ENCODE results near the gene CD6.

Gene CD6

DNA sequence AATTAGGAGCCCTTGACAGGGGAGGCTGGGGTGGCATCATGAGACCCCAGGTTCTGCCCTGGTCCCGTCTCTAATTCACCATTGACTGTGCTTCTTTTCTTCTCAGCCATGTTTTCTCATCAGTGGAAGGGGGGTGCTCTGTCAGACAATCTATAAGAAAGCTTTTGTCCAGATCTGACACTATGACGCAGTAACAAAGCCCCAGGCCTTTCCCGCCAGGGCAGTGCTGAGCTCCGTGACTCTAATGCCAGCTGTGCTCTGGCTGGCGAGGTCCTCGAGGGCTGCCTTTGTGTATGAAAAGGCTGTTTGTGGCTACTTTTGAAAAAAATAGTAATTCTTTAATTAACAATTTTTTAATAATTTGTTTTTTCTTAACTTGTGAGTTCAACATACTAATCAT is 3.2 kb downstream of the CD6 start:
- peak overlapping the region; percentile 90 for H3K4me3 Mint-ChIP-seq
- peak; percentile 32 for DNase-seq
- peak overlapping the region; percentile 92 for H3K27ac Mint-ChIP-seq
- H3K36me3 Mint-ChIP-seq, result peaks cover 66% of the 10 kb centered on the region
- H3K27me3 Mint-ChIP-seq, result no peaks in the 10 kb centered on the region
- CTCF ChIA-PET, result no interaction called here
- H3K4me1 Mint-ChIP-seq, result peaks cover 61% of the 10 kb centered on the region
- H3K9me3 Mint-ChIP-seq, result no peaks in the 10 kb centered on the region

DNA sequence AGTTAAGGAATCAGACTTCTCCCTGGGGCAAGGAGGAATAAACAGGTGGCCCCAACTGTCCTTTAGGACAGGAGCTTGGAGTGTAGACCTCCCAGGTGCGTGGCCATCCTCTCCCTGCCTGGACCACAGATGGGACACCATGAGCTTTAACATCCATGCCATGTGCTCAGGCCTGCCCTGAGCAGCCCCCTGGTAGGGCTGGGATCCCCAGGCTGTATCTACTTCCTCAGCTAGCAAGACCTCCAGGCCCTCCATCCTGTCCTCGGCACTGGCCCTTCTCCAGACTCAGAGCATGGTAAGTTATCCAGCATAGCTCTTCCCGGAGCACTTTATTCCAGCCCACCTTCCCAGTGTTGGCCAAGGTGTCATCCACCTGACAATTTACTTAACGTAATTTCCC is 5.7 kb downstream of the CD6 start:
- no peaks in the 10 kb centered on the region for H3K9me3 Mint-ChIP-seq

DNA sequence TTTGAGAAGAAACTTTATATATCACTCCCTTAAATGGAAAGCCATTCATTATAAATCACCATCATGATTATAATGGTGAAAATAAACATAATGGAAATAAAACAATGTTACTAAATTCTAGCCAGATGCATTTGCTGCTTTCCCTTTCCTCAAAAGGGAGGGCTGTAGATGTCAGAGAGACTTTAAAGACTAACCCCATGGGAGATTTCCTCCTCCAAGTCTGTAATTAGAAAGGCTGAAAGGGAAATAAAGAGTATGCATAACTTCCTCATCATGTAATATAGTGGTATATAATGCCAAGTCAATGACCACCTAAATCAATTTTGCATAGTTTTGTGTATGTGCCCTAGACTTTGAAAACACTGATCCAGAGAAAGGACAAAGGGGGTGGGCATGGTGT is 6.4 kb downstream of the CD6 start:
- Mint-ChIP-seq H3K27me3 (no peaks in the 10 kb centered on the region), H3K4me1 (peaks cover 75% of the 10 kb centered on the region), H3K27ac (peak overlapping the region; percentile 97), H3K36me3 (peaks cover 82% of the 10 kb centered on the region), H3K4me3 (peak overlapping the region; percentile 59), H3K9me3 (no peaks in the 10 kb centered on the region)
- DNase-seq, result no peak
- CTCF ChIA-PET, result interaction anchor here (0.6 to 1.6 kb wide), 5 partner anchors 8 to 127 kb away, joined by 3 to 9 read pairs (median 3); no protein-coding TSS in a partner anchor

More for the DNA sequence above, 5.7 kb downstream of the CD6 start:
- Mint-ChIP-seq H3K4me3 (peak overlapping the region; percentile 59), H3K27me3 (no peaks in the 10 kb centered on the region), H3K36me3 (peaks cover 83% of the 10 kb centered on the region), H3K4me1 (peaks cover 69% of the 10 kb centered on the region), H3K27ac (peak overlapping the region; percentile 97)
- peak; percentile 21 for DNase-seq
- CTCF ChIA-PET, result interaction anchor here (0.6 to 1.6 kb wide), 7 partner anchors 9 to 134 kb away, joined by 3 to 9 read pairs (median 3); no protein-coding TSS in a partner anchor

DNA sequence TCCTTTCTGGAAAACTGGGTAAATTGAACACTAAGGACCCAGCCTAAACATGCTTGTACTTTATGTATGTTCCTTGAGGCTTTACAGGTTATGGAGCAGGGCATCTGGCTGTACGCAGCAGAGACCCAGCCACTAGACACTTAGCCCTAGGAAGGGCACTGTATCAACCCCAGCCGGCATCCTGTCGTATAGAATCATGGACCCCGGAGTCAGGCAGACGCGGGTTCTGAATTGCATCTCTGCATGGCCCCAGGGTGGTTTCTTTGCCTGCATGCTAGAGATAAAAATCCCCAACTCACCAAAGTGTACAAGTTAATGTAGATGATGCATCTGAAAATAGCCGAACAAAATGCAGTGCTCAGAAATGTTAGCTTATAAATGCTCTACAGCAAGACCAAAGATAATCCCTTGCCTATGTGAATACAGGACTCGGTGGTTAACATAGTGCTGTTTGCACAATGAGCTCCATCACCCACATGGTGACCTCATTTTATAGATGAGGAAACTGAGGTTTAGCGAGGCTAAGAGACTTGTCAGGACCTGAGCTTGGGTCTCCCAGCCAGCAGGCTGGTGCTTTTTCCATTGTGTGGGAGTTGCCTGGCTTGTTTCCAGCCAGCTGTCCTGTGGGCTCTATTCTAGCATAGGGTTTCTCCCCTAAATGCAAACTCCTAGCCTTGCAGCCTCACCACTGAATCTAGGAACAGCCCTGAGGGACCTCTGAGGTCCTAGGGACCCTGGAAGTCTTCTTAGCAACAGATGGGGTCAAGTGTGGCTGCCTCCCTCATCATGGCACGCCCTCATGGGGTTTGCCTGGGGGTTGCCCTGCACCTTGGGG is 7.3 kb downstream of the CD6 start:
- peak overlapping the region; percentile 97 for H3K27ac Mint-ChIP-seq
- no peaks in the 10 kb centered on the region for H3K9me3 Mint-ChIP-seq
- peak overlapping the region; percentile 73 for H3K4me3 Mint-ChIP-seq
- H3K27me3 Mint-ChIP-seq, result no peaks in the 10 kb centered on the region
- DNase-seq, result peak; percentile 55
- H3K4me1 Mint-ChIP-seq, result peaks cover 84% of the 10 kb centered on the region
- H3K36me3 Mint-ChIP-seq, result peaks cover 84% of the 10 kb centered on the region
- CTCF ChIA-PET, result interaction anchor here (1.0 to 1.7 kb wide), 6 partner anchors 7 to 153 kb away, joined by 3 to 4 read pairs (median 3); partner anchors contain the start of genes CD6 and TMEM109

DNA sequence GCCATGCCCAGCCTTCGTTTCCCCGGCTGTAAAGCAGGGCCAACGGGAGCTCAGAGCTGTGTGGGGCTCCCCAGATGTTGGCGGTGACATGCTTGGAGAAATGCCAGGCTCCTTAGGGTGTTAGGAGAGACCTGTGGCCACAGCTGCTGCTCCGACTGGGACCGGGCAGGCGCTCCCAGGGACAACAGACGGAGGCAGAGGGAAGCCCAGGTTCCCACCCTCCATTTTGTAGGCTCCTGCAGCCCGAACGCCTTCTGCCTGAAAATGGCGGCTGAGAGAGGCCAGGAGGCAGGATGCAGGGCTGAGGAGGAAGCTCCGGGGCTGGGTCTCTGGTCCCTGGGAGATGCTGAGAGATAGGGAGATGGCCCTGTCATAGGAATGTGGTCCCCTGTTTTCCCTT is 10.0 kb downstream of the CD6 start:
- no peaks in the 10 kb centered on the region for H3K9me3 Mint-ChIP-seq
- peaks cover 77% of the 10 kb centered on the region for H3K36me3 Mint-ChIP-seq
- H3K4me1 Mint-ChIP-seq, result peaks cover 98% of the 10 kb centered on the region
- peak; percentile 53 for DNase-seq
- H3K4me3 Mint-ChIP-seq, result peak overlapping the region; percentile 71
- H3K27me3 Mint-ChIP-seq, result no peaks in the 10 kb centered on the region
- CTCF ChIA-PET, result interaction anchor here (1.1 to 1.5 kb wide), 3 partner anchors 12 to 60 kb away, joined by 3 to 6 read pairs (median 3); no protein-coding TSS in a partner anchor
- peak overlapping the region; percentile 97 for H3K27ac Mint-ChIP-seq

DNA sequence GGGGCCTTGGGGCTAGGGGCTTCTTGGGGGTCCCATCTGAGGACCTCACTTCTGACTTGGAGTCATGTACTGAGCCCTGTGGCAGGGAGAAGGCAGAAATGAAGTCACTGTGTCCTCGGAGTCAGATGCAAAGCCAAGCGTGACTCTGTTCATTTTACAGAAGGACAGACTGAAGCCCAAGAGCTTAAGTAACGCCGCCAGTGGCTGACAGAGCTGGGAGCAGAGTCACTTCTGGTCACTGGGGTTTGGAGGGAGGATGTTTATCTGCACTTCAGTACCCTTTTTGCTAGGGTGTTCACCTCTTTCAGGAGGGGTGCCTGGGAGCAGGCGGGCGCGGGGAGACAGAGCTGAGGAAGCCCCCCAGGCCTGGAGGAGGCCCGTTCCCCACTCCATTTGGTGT is 10.7 kb downstream of the CD6 start:
- H3K4me3 Mint-ChIP-seq, result peak overlapping the region; percentile 71
- H3K36me3 Mint-ChIP-seq, result peaks cover 79% of the 10 kb centered on the region
- CTCF ChIA-PET, result interaction anchor here (0.6 to 1.5 kb wide), 6 partner anchors 11 to 60 kb away, joined by 3 to 6 read pairs (median 3); partner anchors contain the start of gene CD6
- no peaks in the 10 kb centered on the region for H3K27me3 Mint-ChIP-seq
- H3K9me3 Mint-ChIP-seq, result no peaks in the 10 kb centered on the region
- peak overlapping the region; percentile 97 for H3K27ac Mint-ChIP-seq
- peaks cover 99% of the 10 kb centered on the region for H3K4me1 Mint-ChIP-seq
- no peak for DNase-seq

DNA sequence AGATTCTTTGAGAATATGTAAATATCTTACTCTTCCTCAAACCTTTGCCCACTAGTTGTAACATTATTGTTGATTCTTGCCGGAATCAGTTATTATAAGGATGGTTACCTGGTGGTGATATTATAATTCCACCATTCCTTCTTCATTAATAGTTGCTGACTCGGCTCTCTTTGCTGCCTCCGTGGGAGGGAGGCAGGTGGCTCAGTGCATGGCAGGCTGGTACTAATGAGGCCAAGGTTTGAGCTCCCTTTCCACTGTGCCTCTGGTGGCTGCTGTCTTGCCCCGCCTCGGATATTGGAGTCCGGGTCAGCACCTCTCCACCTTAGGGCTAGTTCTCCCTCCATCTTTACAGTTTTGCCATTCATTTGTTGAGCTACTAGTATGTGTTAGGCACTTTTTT is 12.7 kb downstream of the CD6 start:
- H3K27me3 Mint-ChIP-seq, result no peaks in the 10 kb centered on the region
- H3K4me1 Mint-ChIP-seq, result peaks cover 99% of the 10 kb centered on the region
- peak overlapping the region; percentile 97 for H3K27ac Mint-ChIP-seq
- peaks cover 79% of the 10 kb centered on the region for H3K36me3 Mint-ChIP-seq
- no peak for DNase-seq
- peak overlapping the region; percentile 71 for H3K4me3 Mint-ChIP-seq
- no peaks in the 10 kb centered on the region for H3K9me3 Mint-ChIP-seq
- CTCF ChIA-PET, result no interaction called here

DNA sequence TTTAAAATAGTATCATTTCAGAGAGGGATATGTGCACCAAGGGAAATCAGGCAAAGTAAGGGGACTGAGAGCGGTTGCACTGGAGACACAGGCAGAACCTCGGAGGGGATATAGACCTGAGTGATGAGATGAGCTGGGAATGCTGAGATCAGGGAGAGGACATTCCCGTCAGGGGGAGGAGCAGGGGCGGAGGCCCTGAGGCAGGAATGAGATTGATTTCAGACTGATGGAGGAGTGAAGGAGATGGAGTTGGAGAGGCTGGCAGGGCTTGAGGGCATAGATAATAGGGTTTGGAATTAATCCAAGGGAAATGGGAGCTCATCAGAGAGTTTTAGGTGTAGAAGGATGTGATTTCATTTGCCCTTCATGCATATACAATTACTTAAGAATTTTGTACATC is 13.2 kb downstream of the CD6 start:
- Mint-ChIP-seq H3K9me3 (no peaks in the 10 kb centered on the region), H3K36me3 (peaks cover 82% of the 10 kb centered on the region), H3K27ac (peak overlapping the region; percentile 97), H3K27me3 (no peaks in the 10 kb centered on the region), H3K4me3 (peak overlapping the region; percentile 71), H3K4me1 (peaks cover 99% of the 10 kb centered on the region)
- DNase-seq, result no peak
- CTCF ChIA-PET, result no interaction called here

DNA sequence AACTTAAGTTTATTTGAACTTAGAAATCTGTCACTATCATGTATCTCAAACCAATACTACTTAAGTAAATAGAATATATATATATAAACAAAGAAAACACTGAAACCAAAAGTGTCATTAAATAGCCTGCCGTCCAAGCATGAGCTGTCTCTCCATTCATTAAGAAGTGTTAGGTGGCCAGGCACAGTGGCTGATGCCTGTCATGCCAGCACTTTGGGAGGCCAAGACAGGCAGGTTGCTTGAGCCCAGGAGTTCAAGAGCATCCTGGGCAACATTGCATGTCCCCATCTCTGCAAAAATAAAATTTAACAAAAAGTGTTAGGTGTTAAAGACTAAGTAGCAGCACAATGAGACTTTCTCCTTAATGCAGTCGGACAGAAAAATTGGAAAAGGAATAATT is 14.0 kb downstream of the CD6 start:
- Mint-ChIP-seq H3K4me1 (peaks cover 98% of the 10 kb centered on the region), H3K4me3 (peak overlapping the region; percentile 71), H3K27ac (peak overlapping the region; percentile 97), H3K36me3 (peaks cover 78% of the 10 kb centered on the region), H3K27me3 (no peaks in the 10 kb centered on the region), H3K9me3 (no peaks in the 10 kb centered on the region)
- DNase-seq, result no peak
- CTCF ChIA-PET, result interaction anchor here (1.3 kb wide), 1 partner anchor 8 kb away, joined by 9 read pairs; no protein-coding TSS in a partner anchor

DNA sequence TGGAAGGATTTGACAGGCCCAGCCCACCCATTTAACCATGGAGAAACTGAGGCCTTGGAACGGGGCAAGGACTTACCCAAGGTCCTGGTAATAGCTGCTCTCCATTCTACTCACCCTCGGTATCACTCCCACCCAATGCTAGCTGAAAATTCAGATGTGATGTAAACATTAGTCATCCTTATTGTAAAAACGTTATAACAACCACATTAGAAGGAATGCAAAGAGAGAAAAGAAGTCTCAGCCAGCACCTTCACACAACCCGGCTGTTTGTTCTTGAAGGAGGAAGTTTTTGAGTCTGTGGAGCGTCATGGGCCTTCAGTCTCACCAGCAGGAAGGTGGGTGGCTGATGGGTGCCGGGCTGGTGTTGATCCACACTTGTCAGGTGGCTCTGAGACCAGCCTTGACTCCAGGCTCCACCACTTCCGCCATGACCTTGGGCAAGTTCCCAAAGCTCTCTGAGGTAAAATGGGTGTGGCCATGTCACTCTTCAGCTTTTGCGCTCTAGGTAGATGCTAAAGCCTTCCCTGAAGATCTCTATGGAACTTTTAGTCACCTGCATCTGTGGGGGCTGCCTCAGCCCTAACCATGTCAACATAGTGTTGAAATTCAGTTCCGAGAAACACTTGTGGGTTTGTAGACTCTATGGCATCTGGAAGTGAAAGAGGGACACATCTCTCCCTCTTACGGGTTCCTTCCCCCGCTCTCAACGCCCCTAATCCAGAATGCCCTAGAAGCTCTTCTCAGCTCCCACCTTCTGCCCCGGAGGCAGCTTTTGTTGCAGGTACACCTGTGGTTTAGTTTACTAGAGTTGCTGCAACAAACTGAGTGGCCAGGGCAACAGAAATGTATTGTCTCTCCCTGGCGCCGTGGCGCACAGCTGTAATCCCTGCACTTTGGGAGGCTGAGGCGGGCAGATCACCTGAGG is 14.8 kb downstream of the CD6 start:
- CTCF ChIA-PET, result interaction anchor here (0.6 to 1.3 kb wide), 2 partner anchors 9 to 153 kb away, joined by 5 to 9 read pairs; no protein-coding TSS in a partner anchor
- DNase-seq, result peak; percentile 95
- peaks cover 78% of the 10 kb centered on the region for H3K36me3 Mint-ChIP-seq
- H3K4me3 Mint-ChIP-seq, result peak overlapping the region; percentile 71
- no peaks in the 10 kb centered on the region for H3K27me3 Mint-ChIP-seq
- peak overlapping the region; percentile 97 for H3K27ac Mint-ChIP-seq
- H3K9me3 Mint-ChIP-seq, result no peaks in the 10 kb centered on the region
- peaks cover 96% of the 10 kb centered on the region for H3K4me1 Mint-ChIP-seq

DNA sequence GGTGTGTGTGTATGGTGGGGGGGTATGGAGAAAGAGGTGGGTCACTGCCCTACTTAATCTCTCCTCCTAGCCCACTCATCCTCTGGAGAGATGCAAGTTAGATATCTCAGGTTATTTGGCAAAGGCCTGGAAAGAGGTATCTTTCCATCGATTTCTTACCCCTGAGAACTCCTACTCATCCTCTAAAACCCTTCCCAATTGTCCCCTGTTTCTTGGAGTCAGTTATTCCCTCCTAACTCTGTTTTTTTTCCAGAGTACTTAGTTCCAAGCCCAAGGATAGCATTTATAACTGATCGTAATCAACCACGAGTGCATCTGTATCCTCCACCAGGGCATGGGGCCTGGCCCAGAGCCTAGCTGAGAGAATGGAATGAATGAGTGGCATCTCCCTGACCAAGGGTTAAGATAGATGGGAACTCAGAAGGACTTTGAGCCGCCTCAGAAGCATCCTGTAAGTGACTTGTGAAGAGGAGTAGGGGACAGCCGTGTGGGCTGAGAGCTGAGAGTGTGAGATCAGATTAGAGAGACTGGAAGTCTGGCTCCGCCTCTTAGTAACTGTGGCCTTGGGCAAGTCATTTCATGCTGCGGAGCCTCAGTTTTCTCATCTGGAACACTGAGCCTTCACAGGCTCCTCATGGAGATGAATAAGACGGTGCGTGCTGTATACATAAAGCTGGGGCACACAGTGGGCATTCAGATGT is 16.2 kb downstream of the CD6 start:
- Mint-ChIP-seq H3K4me3 (peak overlapping the region; percentile 71), H3K36me3 (peaks cover 71% of the 10 kb centered on the region), H3K9me3 (no peaks in the 10 kb centered on the region), H3K27me3 (no peaks in the 10 kb centered on the region), H3K4me1 (peaks cover 94% of the 10 kb centered on the region), H3K27ac (peak overlapping the region; percentile 97)
- CTCF ChIA-PET, result interaction anchor here (0.8 to 1.8 kb wide), 3 partner anchors 11 to 54 kb away, joined by 3 to 6 read pairs (median 6); no protein-coding TSS in a partner anchor
- peak; percentile 72 for DNase-seq

DNA sequence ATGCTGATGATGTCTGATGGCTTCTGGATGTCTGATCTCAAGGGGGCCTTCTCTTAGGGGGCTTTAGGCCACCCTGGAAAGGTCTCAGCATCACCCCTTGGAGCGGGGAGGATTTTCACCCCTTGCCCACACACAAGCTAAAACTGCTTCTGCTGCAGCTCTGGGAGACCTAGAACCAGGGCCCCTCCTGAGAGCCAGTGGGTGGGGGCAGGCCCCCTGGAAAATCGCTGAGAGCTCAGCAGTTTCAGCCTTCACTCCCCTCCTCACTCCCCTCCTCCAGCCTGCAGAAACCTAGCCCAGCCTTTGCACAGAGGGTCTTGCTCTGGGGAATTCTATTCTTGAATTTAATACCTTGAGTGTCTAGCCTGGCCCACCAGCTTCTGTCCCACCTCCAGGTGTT is 17.2 kb downstream of the CD6 start:
- CTCF ChIA-PET, result interaction anchor here (1.8 kb wide), 1 partner anchor 53 kb away, joined by 6 read pairs; no protein-coding TSS in a partner anchor
- Mint-ChIP-seq H3K4me1 (peaks cover 94% of the 10 kb centered on the region), H3K36me3 (peaks cover 72% of the 10 kb centered on the region), H3K27me3 (no peaks in the 10 kb centered on the region), H3K4me3 (no peak overlapping the region), H3K9me3 (no peaks in the 10 kb centered on the region), H3K27ac (peak overlapping the region; percentile 97)
- DNase-seq, result no peak

DNA sequence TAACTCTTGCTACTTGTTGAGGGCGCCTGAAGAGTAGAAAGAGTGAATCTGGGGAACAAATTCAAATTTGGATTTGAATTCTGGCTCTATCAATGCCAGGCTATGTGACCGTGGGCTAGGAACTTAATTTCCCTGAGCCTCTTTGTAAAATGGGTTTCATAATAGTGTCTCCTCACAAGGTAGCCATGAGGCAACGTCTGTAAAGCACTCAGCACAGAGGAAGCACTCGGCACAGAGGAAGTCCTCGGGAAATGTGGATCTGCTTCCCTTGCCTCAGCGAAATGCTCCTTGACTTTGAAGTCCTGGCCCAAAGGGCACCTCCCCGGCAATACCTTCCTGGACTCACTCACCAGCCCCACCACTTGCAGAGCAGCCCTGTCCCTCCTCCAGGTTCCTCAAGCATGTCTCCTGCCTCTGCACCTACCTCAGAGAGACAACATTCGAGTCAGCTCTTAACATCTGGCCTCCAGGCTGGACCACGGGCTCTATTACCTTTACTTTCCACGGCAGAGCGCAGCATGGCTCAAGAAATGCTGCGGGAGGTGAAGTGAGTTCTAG is 17.7 kb downstream of the CD6 start:
- Mint-ChIP-seq H3K36me3 (peaks cover 71% of the 10 kb centered on the region), H3K9me3 (no peaks in the 10 kb centered on the region), H3K27me3 (no peaks in the 10 kb centered on the region), H3K4me3 (peak overlapping the region; percentile 21), H3K4me1 (peaks cover 94% of the 10 kb centered on the region), H3K27ac (peak overlapping the region; percentile 97)
- CTCF ChIA-PET, result interaction anchor here (1.8 kb wide), 1 partner anchor 53 kb away, joined by 6 read pairs; no protein-coding TSS in a partner anchor
- no peak for DNase-seq

All from activated naive CD4-positive, alpha-beta T cell treated with anti-CD3 and anti-CD28 coated beads, Interleukin-2, amount 10 ng/mL, durations not matched to agents 7 days and 5 days (primary cell).